RWPE2 (cell line): ENCODE results near the gene TMEM60.

Experiments
- ATAC-seq: fragments of 200-7000 bp; cut with Tn5 transposase; 3 replicates; pipeline ENCODE4 v1.9.1; 2021; ENCODE audit warnings: low read depth
- DNase-seq: peaks from one replicate; pipeline ENCODE4 v3.0.0-alpha.2; 2020; ENCODE audit warnings: low spot score
- H3K27ac ChIP-seq: fragments of 450-650 bp; 2 replicates; pipeline ENCODE4 v1.5.1; 2017; ENCODE audit warnings: mild to moderate bottlenecking; ENCODE audit not compliant: poor library complexity, severe bottlenecking
- H3K27me3 ChIP-seq: fragments of 250-450 bp; sonication (Bioruptor Pico); 2 replicates; pipeline ENCODE4 v1.5.1; 2021; ENCODE audit warnings: mild to moderate bottlenecking, moderate library complexity; ENCODE audit not compliant: insufficient read depth, poor library complexity, severe bottlenecking
- H3K36me3 ChIP-seq: fragments of 250-450 bp; sonication (Bioruptor Pico); 2 replicates; pipeline ENCODE4 v1.5.1; 2020; ENCODE audit warnings: low read depth, mild to moderate bottlenecking, moderate library complexity
- H3K4me1 ChIP-seq: fragments of 250-450 bp; sonication (Bioruptor Pico); 2 replicates; pipeline ENCODE4 v1.5.1; 2021; ENCODE audit warnings: mild to moderate bottlenecking, moderate library complexity; ENCODE audit not compliant: insufficient read depth, poor library complexity, severe bottlenecking
- H3K4me3 ChIP-seq: fragments of 250-450 bp; sonication (Bioruptor Pico); 2 replicates; pipeline ENCODE4 v1.5.1; 2021; ENCODE audit warnings: mild to moderate bottlenecking, moderate library complexity; ENCODE audit not compliant: severe bottlenecking
- H3K9me3 ChIP-seq: fragments of 250-450 bp; sonication (Bioruptor Pico); 2 replicates; pipeline ENCODE4 v1.5.1; 2021; ENCODE audit warnings: mild to moderate bottlenecking, moderate library complexity; ENCODE audit not compliant: severe bottlenecking
- TF ChIP-seq, protein P1 (sequence below): fragments of 450-650 bp; IDR thresholded peaks from one replicate; pipeline ENCODE4 v1.5.1; 2017; ENCODE audit warnings: mild to moderate bottlenecking, moderate library complexity; ENCODE audit not compliant: poor library complexity, severe bottlenecking

Gene TMEM60

GRCh38 chr7:77831953-77832352, 33.7 kb upstream of the TMEM60 start:
- Histone ChIP-seq H3K27me3 (no peaks in the 10 kb centered on the region), H3K27ac (no peak overlapping the region), H3K9me3 (no peaks in the 10 kb centered on the region), H3K4me1 (peaks cover 14% of the 10 kb centered on the region), H3K36me3 (no peaks in the 10 kb centered on the region), H3K4me3 (no peak overlapping the region)
- ATAC-seq (no peak), DNase-seq (no peak)
- TF ChIP-seq, protein P1, sequence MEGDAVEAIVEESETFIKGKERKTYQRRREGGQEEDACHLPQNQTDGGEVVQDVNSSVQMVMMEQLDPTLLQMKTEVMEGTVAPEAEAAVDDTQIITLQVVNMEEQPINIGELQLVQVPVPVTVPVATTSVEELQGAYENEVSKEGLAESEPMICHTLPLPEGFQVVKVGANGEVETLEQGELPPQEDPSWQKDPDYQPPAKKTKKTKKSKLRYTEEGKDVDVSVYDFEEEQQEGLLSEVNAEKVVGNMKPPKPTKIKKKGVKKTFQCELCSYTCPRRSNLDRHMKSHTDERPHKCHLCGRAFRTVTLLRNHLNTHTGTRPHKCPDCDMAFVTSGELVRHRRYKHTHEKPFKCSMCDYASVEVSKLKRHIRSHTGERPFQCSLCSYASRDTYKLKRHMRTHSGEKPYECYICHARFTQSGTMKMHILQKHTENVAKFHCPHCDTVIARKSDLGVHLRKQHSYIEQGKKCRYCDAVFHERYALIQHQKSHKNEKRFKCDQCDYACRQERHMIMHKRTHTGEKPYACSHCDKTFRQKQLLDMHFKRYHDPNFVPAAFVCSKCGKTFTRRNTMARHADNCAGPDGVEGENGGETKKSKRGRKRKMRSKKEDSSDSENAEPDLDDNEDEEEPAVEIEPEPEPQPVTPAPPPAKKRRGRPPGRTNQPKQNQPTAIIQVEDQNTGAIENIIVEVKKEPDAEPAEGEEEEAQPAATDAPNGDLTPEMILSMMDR: no peak

DNA sequence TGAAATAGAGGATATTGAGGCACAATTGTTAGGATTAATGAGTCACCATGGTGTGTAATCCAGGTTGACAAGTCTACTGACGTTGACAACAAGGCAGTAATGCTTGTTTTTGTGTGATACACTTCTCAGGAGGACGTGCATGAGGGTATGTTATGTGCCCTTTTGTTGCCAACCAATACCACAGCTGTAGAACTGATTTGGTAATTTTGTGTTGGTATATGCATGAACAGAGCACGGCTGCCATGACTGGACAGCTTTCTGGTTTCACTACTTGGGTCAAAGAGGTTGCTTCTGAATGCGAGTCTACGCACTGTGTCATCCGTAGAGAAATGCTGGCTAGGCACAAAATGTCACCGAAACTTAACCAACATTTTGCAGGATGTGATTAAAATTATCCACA, 33.2 kb upstream of the TMEM60 start:
- no peaks in the 10 kb centered on the region for H3K27me3 ChIP-seq
- peaks cover 14% of the 10 kb centered on the region for H3K4me1 ChIP-seq
- TF ChIP-seq, protein P1: no peak
- H3K36me3 ChIP-seq: no peaks in the 10 kb centered on the region
- DNase-seq: no peak
- H3K27ac ChIP-seq: no peak overlapping the region
- no peak overlapping the region for H3K4me3 ChIP-seq
- H3K9me3 ChIP-seq: no peaks in the 10 kb centered on the region
- ATAC-seq: no peak

GRCh38 chr7:77830649-77831355, 32.6 kb upstream of the TMEM60 start:
- Histone ChIP-seq H3K27me3 (no peaks in the 10 kb centered on the region), H3K27ac (no peak overlapping the region), H3K4me1 (peaks cover 14% of the 10 kb centered on the region), H3K9me3 (no peaks in the 10 kb centered on the region), H3K4me3 (no peak overlapping the region), H3K36me3 (no peaks in the 10 kb centered on the region)
- DNase-seq (no peak), ATAC-seq (no peak)
- TF ChIP-seq, protein P1: no peak

DNA sequence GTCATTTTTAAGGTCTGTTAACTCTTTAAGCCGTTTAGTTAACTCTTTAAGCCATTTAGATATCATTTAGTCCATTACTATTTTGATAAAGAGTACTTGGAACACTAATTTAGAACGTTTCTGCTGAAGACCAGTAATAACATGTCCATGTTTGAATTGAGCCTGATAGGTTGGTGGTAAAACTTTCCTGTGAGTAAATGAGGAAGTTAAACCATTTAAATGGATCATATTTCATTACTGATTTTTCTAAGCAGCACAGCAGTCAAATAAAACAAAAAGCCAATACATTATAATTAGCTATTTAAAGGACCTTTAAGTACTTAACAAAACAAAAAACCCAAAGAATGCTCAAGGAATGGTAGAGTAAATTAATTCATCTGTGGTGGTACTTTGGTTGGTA, 29.8 kb upstream of the TMEM60 start:
- Histone ChIP-seq H3K9me3 (no peaks in the 10 kb centered on the region), H3K27me3 (no peaks in the 10 kb centered on the region), H3K27ac (no peak overlapping the region), H3K4me3 (no peak overlapping the region), H3K4me1 (no peaks in the 10 kb centered on the region), H3K36me3 (no peaks in the 10 kb centered on the region)
- TF ChIP-seq, protein P1: no peak
- no peak for DNase-seq
- ATAC-seq: no peak

GRCh38 chr7:77826300-77826699, 28.1 kb upstream of the TMEM60 start:
- Histone ChIP-seq H3K4me3 (no peak overlapping the region), H3K4me1 (no peaks in the 10 kb centered on the region), H3K27ac (no peak overlapping the region), H3K36me3 (no peaks in the 10 kb centered on the region), H3K27me3 (no peaks in the 10 kb centered on the region), H3K9me3 (peaks cover 5% of the 10 kb centered on the region)
- ATAC-seq: no peak
- DNase-seq: no peak
- TF ChIP-seq, protein P1: no peak
